ENCODE measurements around the gene PHACTR1.
"Not testable (repeated sequence)": the region's sequence is repeated elsewhere in the genome, so short reads cannot be mapped to it uniquely, and the experiment has no call there.

The PHACTR1 gene

GRCh38 chr6:12899046-12899833 lies 182.7 kb downstream of the PHACTR1 start:
- DNase-seq (ENCODE audit: low read depth in 3 of 3): no peak

- DNase-seq (ENCODE audit: low read depth in 3 of 3): no peak
These were observed 186.7 kb downstream of the PHACTR1 start for GRCh38 chr6:12903246-12903645.

DNA sequence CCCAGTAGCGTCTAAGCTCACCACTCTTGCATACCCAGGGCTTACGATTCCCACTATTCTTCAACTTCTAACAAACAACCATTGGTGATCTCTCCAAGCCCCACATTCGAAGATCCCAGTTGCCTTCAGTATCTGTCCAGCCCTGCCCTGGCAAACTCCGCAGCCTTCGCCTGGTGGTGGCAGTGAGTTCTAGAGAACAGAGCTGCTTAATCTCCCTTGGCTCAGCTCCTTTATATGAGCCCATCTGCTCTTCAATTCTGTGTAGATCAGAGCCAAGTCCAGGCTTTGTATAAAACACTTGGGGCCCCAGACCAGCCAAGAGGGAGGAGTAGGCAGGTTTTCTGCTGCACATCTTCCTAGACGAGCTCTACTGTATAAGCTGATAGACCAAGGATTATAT lies 193.3 kb downstream of the PHACTR1 start:
- DNase-seq (ENCODE audit: low read depth in 3 of 3): no peak

- DNase-seq (ENCODE audit: low read depth in 3 of 3): no peak
These were observed 194.9 kb downstream of the PHACTR1 start for GRCh38 chr6:12911427-12911826.

GRCh38 chr6:12913201-12913600 lies 196.6 kb downstream of the PHACTR1 start:
- no peak for DNase-seq (ENCODE audit: low read depth in 3 of 3)

DNA sequence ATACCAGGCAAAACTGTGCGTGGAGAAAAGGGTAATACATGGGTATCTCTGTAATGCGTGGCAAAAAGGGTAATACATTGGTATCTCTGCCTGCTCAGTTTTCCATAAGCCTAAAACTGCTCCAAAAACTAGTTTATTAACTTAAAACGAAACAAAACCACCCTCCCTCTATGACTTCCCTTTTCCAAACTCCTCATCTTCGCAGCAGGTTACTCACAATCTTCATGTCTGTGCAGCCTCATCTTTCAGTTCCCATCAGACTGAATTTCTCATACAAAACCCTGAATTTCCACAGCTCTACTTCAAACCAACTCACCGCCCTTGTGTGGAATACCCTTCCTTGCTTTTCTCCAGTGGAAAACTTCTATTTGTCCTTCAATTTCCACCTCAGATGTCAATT lies 199.4 kb downstream of the PHACTR1 start:
- no peak for DNase-seq (ENCODE audit: low read depth in 3 of 3)

DNA sequence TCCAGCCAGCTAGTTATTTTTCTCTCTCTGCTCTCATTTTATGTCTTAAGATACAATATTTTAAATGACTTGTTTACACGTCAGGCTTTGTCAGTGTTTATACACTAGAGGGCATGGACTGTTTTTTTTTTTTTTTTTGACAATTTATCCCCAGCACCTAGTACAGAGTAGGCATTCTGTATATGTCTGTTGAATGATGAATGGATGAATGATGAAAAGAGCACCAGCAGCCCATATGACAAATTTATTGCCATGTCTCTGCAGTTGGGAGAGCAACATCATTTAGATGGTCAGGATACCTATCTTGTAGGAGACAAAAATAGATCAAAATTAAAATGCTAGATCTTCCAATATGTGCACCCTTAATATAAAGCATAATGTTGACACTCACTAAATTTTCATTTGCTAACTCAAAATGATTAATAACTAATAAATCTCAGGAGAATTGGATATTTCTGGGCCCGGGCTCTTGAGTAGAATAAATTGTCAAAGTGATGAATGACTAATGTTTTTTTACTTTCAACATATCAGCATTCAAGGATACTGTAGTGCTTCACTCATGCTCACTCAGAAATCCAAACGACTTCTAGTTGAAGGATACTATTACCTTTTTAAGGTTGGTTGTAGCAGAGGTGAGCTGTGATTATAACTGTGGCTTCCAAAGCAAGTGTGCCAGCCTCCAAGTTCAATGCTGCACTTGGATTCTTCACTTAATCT lies 200.0 kb downstream of the PHACTR1 start:
- DNase-seq (ENCODE audit: low read depth in 3 of 3): no peak

- no peak for DNase-seq (ENCODE audit: low read depth in 3 of 3)
These were observed 204.9 kb downstream of the PHACTR1 start for GRCh38 chr6:12921467-12921866.

- DNase-seq (ENCODE audit: low read depth in 3 of 3): no peak
These were observed 207.2 kb downstream of the PHACTR1 start for GRCh38 chr6:12923644-12924235.

DNA sequence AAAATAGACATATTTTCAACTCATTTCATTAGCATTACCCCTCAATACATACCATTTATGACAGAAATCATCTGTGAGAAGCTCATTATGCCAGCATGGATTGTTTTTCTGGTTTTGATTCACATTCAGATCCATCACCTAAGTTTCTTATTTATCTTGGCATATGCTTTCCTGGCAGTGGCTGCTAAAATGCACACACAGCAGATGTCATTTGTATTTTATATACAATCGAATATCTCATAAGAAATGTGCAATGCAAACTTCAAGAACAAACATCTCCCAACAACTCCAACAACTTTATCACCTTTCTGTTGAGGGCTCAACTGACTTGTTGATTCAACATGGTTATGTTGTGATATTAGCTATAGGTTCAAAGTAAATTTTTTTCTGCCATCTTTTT lies 208.3 kb downstream of the PHACTR1 start:
- DNase-seq (ENCODE audit: low read depth in 3 of 3): no peak

DNA sequence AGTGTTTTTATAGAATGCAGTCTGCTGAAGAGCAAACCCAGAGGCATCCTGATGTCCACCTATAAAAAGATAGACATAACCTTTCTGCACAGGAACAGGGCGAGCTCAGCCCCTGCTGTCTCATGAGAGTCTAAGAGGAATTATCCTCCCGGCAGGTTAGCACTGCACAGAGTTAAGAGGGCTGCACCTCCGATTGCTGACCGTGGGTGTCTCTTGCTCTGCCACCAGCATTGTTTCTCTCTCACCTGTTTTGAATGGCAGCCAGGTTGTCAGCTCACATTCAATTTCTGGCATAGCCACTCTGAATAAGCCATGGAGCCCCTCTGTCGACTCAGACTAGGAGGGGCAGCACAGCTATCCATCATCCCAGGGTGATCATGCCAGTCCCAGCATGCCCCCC lies 211.2 kb downstream of the PHACTR1 start:
- DNase-seq (ENCODE audit: low read depth in 3 of 3): no peak

DNA sequence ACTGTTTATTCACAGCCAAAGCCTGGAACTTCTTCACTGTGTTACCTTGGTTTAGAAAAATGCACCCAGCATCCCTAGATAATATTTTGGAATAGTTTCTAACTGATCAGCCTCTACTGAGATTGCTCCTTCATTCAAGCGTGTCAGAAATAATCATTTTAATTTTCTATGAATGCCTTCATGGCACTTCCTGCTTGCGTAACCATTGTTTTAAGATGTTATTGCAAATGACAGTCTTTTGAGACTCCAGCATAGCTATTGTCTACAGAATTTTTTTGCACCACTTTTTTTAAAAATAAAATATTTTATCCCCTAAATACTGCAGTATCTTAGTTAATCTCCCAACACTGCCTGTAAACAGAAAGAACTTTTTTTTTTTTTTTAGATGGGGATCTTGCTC lies 213.1 kb downstream of the PHACTR1 start:
- DNase-seq (ENCODE audit: low read depth in 3 of 3): no peak

DNA sequence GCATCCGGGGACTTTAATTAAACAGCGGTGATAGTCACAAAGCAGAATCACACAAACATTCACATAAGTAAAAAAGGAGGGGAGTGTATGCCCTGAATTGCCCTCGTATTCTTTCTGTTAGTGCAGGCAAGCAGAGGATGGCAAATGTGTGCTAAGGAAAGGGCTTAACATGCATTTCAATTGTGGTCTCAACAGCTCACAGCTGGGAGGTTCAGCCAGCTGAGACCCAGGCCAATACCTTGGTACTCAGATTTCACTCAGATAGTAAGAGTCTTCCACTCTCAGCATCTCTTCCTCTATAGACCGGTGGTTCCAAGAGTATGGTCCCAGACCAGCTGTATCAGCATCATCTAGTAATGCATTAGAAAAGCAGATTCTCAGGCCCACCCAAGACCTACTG lies 215.1 kb downstream of the PHACTR1 start:
- no peak for DNase-seq (ENCODE audit: low read depth in 3 of 3)

DNA sequence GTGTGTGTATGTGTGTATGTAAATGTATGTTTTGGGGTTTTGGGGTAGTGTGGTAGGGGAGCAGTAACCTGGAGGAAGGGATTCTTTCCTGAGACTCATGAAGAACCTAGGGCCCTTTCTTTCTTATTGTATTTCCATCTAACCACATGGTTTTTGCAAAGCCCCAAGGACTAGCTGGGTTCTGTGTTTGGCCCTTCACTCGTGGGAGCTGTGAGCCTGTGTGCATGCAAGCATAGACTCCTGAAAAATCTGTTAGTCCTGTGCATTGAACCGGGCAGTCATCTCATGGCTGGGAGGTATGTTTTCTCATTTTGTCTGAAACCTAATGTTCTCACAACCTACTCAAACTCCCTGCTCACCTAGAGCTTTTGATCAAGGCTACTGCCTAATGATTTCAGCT lies 219.1 kb downstream of the PHACTR1 start:
- DNase-seq (ENCODE audit: low read depth in 3 of 3): no peak

DNA sequence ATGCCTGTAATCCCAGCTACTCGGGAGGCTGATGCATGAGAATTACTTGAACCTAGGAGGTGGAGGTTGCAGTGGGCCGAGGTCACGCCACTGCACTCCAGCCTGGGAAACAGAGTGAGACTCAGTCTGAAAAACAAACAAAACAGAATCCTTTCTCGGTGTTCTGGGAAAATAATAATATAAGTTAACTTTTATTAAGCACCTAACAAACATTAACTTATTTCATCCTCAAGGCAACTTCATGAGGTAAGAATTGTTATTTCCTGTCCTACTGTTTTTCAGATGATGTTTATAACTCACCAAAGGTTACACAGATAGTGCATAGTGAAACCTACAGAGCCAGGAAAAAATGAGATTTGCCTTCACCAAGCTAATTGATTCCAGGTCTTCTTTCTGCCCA lies 221.4 kb downstream of the PHACTR1 start:
- no peak for DNase-seq (ENCODE audit: low read depth in 3 of 3)

- no peak for DNase-seq (ENCODE audit: low read depth in 3 of 3)
These were observed 222.7 kb downstream of the PHACTR1 start for GRCh38 chr6:12939314-12939713.

DNA sequence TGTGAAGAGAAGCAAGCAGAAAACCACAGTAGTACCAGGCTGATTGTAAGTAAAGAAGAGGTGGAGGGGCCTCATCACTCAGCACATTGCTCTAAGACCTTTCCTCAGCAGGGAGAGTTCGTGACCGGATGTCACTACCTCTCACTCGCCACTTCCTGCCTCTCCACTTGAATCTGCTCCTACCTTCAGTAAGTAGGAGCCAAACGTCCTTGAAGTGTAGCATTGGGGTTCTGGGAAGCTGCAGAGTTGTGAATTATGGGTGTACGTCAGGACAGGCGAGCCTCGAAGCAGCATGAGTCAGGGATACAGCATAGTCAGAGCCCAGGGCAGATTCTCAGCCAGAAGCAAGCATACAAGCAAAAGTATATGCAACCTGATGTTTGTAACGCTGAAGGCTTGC lies 224.9 kb downstream of the PHACTR1 start:
- DNase-seq (ENCODE audit: low read depth in 3 of 3): no peak

- DNase-seq (ENCODE audit: low read depth in 3 of 3): no peak
These were observed 227.0 kb downstream of the PHACTR1 start for GRCh38 chr6:12943549-12943948.

DNA sequence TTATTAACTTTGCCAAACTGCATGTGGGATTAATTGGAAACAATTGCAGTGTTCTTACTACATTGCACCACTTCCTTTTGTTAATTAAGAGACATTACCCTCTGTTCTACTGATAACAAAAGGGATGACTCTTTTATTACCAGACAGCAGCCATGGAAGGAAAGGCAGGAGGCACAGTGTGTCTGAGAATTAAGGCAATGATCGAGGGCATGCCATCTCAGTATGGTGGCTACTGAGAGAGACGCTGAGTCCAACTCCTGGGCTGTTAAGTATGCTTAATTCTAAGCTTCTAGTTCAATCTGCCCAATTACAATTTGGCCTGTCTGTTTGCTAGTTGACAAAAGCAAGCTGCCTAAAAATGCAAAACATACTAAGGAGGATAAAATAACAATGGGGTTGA lies 227.4 kb downstream of the PHACTR1 start:
- DNase-seq (ENCODE audit: low read depth in 3 of 3): no peak

- not testable (repeated sequence) for DNase-seq (ENCODE audit: low read depth in 3 of 3)
These were observed 228.0 kb downstream of the PHACTR1 start for GRCh38 chr6:12944528-12944927.

- no peak for DNase-seq (ENCODE audit: low read depth in 3 of 3)
These were observed 230.7 kb downstream of the PHACTR1 start for GRCh38 chr6:12947151-12947871.

DNA sequence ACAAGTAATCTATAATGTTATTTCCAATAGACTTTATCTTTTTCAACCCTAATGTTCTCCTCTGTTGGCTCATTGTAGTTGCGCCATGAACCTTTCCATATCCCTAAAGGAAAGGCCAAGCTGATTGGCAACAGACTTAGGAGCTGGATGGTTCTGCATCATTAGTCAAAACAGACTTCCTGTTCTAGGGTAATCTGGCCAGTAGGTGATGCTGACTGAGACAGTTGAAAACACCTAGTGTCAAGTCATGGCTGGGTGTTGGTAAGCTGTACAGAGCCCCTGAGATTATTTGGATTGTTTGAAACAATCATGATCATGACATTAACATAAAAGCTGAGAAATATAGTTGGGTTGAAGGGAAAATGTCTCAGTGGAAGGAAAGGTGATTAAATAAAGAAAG lies 231.4 kb downstream of the PHACTR1 start:
- no peak for DNase-seq (ENCODE audit: low read depth in 3 of 3)

Measured in stimulated activated CD4-positive, alpha-beta T cell treated with anti-CD3 and anti-CD28 coated beads, TNF-alpha, amount 100 ng/mL, for 4 hours (primary cell).